Measurements from ENCODE around the gene PCNX2.

PCNX2 gene

DNA sequence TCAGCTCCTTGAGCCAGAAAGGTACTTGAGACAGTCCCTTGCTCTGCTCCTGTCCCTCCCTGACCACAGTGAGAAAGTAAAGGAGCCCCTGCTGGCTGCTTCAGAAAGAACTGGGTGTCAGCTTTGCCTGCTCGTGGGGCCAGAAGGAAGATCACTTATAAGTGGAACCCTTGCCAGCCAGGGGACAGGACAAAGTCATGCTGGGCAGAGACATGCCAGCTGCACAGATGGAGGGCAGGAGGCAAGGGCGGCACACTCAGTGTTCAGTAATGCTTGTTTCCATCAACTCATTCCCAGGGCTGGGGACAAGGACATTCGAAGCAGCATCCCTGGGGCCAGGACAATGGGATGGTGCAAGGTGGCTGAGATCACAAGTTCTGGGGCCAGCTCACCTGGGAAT lies 303.3 kb downstream of the PCNX2 start:
- Histone ChIP-seq H3K27me3 (replicated peaks; ENCODE audit: control insufficient read depth, insufficient read depth, low read length) (no peaks in the 10 kb centered on the region), H3K36me3 (ENCODE audit: control insufficient read depth, insufficient read depth, low read length) (no peaks in the 10 kb centered on the region; the same call in none of the 2 replicates), H3K4me3 (replicated peaks; ENCODE audit: low read depth, low read length) (no peak overlapping the region)
- TF ChIP-seq, protein P1, sequence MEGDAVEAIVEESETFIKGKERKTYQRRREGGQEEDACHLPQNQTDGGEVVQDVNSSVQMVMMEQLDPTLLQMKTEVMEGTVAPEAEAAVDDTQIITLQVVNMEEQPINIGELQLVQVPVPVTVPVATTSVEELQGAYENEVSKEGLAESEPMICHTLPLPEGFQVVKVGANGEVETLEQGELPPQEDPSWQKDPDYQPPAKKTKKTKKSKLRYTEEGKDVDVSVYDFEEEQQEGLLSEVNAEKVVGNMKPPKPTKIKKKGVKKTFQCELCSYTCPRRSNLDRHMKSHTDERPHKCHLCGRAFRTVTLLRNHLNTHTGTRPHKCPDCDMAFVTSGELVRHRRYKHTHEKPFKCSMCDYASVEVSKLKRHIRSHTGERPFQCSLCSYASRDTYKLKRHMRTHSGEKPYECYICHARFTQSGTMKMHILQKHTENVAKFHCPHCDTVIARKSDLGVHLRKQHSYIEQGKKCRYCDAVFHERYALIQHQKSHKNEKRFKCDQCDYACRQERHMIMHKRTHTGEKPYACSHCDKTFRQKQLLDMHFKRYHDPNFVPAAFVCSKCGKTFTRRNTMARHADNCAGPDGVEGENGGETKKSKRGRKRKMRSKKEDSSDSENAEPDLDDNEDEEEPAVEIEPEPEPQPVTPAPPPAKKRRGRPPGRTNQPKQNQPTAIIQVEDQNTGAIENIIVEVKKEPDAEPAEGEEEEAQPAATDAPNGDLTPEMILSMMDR (IDR thresholded peaks at IDR 0.05; ENCODE audit: insufficient read depth, low read length, poor library complexity, severe bottlenecking): no peak
- DNase-seq (ENCODE audit: extremely low read depth, insufficient read length): no peak

DNA sequence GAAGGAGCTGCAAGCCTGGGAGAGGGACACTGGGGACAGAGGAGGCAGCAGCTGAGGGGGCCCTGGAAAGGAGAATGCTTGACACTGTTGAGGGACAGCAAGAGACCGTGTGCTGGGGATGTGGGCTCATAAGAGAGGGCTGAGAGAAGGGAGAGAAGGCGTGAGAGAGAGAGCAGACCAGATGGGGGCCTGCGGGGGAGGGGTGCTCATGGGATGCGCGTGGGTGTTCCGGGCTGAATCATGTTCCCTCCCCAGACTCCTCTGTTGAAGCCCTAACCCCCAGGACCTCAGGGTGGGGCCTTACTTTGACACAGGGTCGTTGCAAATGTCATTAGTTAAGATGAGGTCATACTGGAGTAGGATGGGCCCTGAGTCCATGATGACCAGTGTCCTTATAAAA lies 304.3 kb downstream of the PCNX2 start:
- no peak for DNase-seq (ENCODE audit: extremely low read depth, insufficient read length)
- Histone ChIP-seq H3K36me3 (ENCODE audit: control insufficient read depth, insufficient read depth, low read length) (no peaks in the 10 kb centered on the region; the same call in none of the 2 replicates), H3K4me3 (replicated peaks; ENCODE audit: low read depth, low read length) (no peak overlapping the region), H3K27me3 (replicated peaks; ENCODE audit: control insufficient read depth, insufficient read depth, low read length) (no peaks in the 10 kb centered on the region)
- TF ChIP-seq, protein P1 (IDR thresholded peaks at IDR 0.05; ENCODE audit: insufficient read depth, low read length, poor library complexity, severe bottlenecking): no peak

DNA sequence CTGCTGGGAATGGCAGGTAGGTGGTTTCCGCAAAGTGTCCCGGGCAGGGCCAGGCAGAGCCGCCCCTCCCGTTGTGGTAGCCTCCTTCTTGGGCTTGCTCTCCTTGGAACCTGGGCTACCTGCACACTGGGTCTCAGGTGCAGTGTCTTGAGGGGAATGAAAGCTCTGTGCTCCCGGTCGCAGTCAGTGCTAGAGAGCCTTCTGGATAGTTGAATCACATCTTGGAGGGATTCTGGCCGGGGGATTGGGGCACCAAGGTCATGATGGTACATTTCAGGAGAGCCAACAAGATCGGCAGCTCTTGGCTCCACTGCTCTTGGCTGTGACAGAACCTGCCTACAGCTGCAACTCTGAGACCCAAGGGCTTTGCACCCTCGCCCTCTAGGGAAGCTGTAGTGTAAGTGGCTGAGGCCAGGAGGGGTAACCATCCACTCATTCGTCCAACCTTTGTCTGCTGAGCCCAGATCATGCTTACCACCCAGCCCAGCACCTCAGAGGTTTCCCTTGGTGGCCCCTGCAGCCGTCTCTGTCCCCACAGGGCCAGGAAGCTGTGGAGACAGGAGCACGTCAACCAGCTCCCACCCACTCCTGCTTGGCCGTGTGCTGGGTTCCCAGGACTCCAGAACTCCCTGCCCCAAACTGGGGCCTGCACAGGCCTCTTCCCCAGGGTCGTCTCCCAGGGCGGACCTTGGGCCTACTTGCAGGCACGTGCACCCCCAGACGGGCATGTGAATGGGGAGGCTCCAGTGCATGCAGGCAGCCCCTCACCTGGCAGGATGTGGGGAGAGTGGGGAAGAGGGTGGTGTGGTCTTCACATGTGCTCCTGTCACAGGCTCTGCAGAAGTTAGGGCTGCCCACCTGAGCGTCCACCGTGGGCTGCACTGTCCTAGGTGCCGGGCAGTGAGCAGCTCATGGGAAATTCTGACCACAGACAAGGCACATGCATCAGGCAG lies 305.1 kb downstream of the PCNX2 start:
- TF ChIP-seq, protein P1 (IDR thresholded peaks at IDR 0.05; ENCODE audit: insufficient read depth, low read length, poor library complexity, severe bottlenecking): no peak
- no peak for DNase-seq (ENCODE audit: extremely low read depth, insufficient read length)
- no peaks in the 10 kb centered on the region; the same call in none of the 2 replicates for H3K36me3 ChIP-seq (ENCODE audit: control insufficient read depth, insufficient read depth, low read length)
- no peaks in the 10 kb centered on the region for H3K27me3 ChIP-seq (replicated peaks; ENCODE audit: control insufficient read depth, insufficient read depth, low read length)
- H3K4me3 ChIP-seq (replicated peaks; ENCODE audit: low read depth, low read length): no peak overlapping the region

DNA sequence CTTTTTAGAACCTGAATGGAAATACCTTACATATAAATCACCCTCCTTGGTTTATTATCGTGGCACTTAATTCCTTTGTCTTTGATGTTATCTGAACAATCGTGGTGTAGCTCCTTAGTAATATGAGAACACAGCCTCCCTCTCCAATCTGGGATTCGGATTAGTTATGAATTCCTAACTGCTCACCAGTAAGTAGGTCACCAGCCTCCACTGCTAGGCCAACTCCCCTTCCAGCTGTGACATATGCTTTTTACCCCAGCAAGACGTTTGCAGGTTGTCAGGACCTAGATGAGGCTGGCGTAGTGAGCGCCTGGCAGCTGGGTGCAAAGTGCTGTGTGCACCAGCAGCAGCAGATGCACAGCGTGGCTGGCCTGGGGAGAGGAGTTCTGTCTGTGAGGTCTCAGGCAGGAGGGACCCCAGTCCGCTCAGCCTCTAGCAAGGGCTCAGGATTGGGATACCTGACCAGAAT lies 306.9 kb downstream of the PCNX2 start:
- H3K36me3 ChIP-seq (ENCODE audit: control insufficient read depth, insufficient read depth, low read length): no peaks in the 10 kb centered on the region; the same call in none of the 2 replicates
- no peak for DNase-seq (ENCODE audit: extremely low read depth, insufficient read length)
- no peaks in the 10 kb centered on the region for H3K27me3 ChIP-seq (replicated peaks; ENCODE audit: control insufficient read depth, insufficient read depth, low read length)
- TF ChIP-seq, protein P1 (IDR thresholded peaks at IDR 0.05; ENCODE audit: insufficient read depth, low read length, poor library complexity, severe bottlenecking): no peak
- no peak overlapping the region for H3K4me3 ChIP-seq (replicated peaks; ENCODE audit: low read depth, low read length)

DNA sequence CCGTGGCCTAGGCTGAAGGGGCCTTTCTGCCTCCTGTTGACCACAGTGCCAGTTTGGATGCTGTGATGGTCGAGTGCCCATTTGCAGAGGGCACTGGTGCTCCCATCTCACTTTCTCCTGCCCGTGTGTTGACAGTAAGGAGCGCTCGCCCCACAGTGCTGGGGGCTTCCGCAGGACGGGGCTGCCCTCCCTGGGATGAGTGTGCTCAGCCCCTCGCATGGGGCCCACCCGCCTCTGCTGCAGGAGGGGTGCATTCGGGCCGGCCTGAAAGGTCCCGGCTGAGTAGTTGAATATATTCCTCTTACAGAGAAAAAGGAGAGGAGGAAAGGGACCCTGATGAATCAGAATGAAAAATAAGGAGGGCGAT lies 307.8 kb downstream of the PCNX2 start:
- no peaks in the 10 kb centered on the region; the same call in none of the 2 replicates for H3K36me3 ChIP-seq (ENCODE audit: control insufficient read depth, insufficient read depth, low read length)
- DNase-seq (ENCODE audit: extremely low read depth, insufficient read length): no peak
- TF ChIP-seq, protein P1 (IDR thresholded peaks at IDR 0.05; ENCODE audit: insufficient read depth, low read length, poor library complexity, severe bottlenecking): no peak
- H3K27me3 ChIP-seq (replicated peaks; ENCODE audit: control insufficient read depth, insufficient read depth, low read length): no peaks in the 10 kb centered on the region
- H3K4me3 ChIP-seq (replicated peaks; ENCODE audit: low read depth, low read length): no peak overlapping the region

Measured in GM06990 (cell line).